RPMI8226 (cell line): ENCODE data around the gene TRNT1.

Experiments used
- DNase-seq: peaks from one replicate; pipeline ENCODE4 v3.0.0-alpha.2; 2015

TRNT1 gene

DNA sequence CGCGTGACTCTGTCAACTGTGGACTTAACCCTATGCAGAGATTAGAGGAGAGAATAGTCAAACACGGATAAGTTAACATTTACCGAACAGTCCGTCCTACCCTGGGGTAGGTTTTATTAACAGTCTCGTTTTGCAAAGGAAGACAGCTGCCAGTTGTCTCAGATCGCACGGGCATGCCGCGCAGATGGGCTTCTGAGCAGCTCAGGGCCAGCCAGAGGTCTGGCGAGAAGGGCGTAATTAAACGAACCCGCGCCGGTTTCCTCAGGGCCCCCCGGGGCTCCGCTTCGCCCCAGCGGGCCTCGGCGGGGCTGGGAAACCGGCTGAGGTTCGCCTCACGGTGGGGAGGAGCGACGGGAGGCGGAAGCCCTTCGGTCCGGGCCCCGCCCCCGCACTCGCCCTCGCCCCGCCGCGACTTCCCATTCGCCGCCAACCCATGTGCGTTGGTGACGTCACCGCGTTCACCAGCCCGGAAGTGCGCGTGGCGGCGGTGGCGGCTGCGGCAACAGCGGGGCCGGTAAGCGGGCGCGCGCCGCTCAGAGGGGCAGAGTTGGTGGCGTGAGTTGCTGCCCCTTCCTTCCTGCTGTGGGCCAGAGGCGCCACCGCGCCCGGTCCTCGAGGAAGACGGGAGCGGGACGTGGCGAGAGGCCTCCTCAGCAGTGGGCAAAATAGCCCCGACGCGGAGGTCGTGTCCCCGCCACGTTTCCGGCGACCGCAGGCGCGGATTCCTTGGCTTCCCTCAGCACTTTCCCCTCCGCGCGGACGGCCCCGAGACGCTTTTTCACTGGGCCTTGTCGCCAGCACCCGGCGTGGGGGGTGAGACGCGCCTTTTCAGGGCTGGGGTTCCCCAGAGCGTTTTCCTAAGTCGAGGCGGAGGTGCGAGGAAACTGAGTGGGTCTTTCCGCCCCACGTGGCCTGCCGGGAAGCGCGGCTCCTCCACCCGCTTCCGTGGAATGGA is at the start of gene TRNT1:
Gene TRNT1, plus strand, starts transcription at position 464 of the 955 bp plus-strand sequence. CDS start 2,101 bp downstream, outside the sequence.
- DNase-seq, result peak; percentile 96

DNA sequence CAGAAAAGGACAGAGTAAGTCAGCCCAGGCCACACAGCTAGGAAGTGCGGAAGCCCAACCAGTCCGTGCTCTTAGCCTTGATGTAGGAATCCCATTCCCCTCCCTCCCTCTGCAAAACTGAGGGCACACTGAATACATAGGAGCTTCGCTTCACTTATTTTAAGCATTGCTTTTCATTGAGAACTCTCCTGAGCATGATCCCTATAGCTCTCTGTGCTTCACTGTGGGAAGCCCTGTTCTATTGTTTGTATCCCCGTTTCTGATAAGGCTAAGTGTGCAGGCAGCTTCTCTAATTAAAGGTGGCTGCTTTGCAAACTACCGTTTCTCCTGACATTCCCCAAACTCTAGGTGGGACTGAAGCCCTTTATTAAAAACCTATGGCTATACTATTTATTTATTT is 46.4 kb upstream of the TRNT1 start:
- DNase-seq, result no peak

DNA sequence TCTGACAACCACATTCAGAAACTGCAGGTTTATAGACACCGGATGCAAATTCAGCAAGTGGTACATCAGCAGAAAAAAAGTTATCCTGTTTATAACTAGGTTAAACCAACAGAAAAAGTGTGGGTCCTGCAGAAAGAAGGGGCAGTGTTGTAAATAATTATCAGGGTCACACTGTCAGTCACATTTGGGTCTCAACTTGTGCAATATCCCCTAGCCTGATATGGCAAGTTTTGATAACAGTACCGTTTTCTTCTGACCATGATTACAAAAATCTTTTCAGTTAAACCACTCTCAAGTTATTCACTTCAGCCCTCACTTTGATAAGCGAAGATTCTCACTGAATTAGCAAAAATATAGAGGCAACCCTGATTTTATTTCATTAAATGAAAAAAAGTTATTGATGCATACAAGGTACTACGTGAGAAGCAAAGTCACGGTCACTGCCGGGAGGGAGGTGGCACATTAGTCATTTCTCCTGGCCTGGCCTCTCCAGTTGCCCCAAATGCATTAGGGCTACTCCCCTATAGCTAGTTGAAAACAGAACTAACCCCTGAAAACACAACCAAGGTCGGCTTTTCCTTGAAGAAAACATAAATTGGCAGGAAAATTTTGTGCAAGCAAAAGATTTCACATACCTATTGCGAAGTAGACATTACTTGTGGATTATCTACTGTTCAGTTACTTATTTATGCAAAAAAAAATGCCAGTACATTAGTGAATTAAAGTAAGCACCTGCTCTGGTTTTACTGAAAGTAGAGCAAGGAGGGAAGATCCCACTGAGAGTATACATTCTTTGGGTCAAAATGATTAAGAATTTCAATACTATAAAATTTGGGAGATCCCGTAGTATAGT is 45.1 kb upstream of the TRNT1 start:
- DNase-seq, result no peak

DNA sequence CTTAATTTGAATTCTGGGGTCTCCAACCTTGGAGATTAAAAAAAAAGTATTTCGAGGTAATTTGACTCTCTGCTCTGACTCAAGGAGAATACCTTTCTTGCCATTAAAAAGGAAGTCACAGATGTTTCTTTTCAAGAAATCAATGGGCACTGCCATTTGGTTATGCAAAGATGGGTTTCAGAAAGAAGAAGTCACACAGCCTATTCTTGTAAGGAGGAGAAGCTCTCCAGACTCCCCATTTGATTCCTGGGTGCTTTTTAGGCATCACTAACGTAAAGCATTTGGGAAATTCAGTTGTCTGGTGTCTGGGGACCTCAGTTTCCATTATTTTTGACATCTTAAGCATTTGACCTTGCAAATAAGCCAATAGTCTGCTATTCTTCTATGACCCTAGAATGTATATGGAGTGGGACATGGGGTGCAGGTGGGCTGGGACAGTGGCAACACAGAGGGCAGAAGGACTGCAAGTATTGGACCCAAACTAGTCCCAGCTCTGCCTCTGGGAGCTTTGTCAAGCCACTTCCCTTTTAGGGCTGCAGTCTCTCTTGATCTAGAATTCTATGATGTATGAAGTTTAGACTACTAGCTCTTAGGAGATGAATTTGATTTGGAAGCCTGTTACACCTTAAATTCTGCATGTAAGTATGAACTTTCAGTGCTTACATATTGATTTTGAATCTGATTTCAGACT is 44.4 kb upstream of the TRNT1 start:
- DNase-seq, result no peak

DNA sequence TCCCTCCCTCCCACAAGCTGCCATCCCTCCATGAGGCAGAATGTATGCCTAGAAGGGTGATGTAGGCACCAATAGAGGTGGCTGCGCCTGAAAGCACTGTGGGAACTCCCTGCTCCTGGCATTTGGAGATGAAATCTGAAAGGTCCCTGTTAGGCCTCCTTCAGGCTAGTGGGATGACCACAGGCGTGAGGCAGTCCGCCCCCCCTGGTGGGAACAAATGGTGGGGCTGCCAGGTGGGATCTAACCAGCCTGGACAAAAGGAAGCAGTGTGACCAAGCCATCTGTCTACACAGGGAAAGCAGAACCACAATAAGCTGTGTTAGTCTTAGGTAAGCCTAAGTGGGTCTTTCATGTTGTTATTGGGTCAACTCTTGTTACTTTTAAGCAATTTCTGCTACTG is 41.9 kb upstream of the TRNT1 start:
- no peak for DNase-seq

DNA sequence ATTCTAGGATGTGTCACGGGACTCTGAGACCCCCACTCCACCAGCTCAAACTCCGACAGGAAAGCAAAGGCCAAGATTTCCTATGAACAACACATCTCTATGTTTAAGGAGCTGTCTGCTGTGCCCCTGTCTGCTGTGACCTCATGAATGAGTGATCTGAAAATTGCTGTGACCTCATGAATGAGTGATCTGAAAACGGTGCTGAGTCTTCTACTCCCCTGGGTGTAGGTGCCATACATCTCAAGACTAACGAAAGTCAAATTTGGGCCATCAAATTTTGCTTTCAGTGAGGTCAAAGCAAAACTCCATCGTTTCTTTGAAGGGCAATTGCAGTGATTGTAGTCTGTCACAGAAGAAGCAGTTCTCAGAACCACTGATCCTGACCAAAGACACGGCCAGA is 41.0 kb upstream of the TRNT1 start:
- DNase-seq, result no peak

DNA sequence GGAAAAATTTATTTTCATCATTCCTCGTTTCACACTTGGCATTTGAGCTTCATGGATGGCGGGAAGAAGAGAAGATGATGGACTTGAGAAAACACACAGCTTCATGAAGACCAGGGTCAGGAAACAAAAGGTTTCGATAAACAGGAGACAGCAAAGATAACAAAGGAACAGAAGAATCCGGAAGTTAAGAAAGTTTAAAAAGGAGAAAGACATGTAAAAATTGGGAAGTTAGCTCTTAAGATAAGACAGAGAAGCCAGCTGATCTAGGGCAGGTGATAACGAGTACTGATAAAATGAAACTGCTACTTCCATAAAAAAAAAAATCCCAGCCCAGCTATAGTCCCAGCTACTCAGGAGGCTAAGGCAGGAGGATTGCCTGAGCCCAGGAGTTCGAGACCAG is 40.5 kb upstream of the TRNT1 start:
- DNase-seq, result no peak

DNA sequence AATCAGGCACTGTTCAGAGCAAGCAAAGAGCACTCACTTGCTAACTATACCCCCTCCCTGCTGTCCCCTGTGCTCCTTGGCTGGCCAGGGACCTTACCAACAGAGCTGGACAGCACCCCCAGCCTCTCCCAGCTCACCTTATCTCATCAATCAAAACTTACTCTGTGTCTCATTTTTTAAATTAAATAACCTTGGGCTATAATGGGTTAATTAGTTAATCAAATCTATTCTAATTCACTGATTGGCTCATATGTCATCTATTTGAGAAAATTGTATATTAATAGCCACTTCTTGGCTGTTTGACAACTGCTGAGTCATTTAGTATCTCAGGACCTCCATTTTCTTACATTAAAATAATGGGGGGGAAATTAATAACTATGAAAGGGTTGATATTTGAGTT is 39.5 kb upstream of the TRNT1 start:
- no peak for DNase-seq

DNA sequence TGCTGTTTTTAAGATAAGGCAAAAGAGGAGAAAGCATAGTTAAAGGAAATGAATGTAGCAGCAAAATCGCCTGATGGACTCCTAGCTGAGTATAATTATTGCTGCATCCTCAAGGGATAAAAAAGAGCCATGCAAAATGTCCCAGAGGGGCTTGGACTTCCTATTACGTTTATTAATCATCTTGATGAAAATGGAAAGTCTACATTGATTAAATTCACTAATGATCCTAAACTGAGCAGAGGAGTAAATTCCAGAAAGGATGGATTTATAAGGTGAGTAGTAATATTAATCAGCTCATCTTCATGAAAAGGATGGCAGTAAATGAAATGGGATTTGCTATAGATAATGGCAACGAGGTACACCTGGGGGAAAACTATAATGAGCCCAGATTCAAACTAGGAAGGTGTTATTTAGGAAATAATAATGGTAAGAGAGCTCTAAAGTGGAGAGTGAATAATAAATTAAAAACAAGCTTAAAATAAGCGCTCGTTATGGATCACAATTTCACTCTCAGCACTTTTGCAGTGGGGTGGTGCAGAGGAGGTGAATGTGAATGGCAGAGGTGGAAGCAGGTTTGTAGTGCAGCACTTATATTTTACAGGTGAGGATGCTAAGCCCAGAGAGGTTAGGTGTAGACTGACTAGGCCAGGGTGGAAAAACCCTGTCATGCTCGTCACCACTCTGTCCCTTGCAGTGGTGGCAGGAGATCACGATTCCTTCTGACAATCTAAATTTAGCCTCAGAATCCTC is 38.8 kb upstream of the TRNT1 start:
- peak; percentile 47 for DNase-seq

DNA sequence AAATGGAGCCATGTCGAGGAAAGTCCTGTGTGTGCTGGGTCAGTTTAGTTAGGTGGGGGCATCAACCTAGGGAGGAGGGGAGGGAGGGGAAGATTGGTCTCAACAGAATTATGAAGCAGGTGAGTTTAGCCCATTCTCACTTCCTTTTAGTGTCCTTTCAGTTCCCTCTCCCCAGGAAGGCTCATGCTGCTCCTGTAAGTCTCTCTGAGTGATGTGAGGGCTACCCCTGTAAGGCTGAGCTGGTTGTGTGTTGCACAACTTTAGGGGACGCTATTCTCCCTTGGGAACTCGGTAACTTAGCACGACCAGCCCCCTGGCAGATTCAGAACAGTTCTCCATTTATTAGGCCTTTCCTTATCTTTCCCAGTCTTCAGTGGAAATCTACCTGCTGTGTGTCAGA is 37.7 kb upstream of the TRNT1 start:
- peak; percentile 76 for DNase-seq

DNA sequence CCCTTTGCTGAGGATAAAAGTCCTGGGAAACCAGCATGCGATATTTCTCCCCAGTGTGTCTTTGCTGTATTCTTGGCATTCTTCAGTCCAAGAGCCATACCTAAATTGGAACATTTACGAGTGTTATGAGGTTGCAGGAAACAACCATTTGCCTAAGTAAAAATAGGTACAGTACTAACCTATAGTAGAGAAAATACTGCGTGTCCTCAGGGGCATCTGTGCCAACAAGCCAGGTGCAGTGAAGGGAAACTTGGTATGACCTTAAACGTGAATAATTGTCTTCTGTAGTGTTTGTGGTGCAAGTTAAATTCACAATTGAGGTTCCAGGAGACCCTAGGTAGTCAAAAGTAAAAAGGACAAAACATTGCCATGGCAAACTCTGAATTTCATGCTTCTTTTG is 28.8 kb upstream of the TRNT1 start:
- DNase-seq, result peak; percentile 33

DNA sequence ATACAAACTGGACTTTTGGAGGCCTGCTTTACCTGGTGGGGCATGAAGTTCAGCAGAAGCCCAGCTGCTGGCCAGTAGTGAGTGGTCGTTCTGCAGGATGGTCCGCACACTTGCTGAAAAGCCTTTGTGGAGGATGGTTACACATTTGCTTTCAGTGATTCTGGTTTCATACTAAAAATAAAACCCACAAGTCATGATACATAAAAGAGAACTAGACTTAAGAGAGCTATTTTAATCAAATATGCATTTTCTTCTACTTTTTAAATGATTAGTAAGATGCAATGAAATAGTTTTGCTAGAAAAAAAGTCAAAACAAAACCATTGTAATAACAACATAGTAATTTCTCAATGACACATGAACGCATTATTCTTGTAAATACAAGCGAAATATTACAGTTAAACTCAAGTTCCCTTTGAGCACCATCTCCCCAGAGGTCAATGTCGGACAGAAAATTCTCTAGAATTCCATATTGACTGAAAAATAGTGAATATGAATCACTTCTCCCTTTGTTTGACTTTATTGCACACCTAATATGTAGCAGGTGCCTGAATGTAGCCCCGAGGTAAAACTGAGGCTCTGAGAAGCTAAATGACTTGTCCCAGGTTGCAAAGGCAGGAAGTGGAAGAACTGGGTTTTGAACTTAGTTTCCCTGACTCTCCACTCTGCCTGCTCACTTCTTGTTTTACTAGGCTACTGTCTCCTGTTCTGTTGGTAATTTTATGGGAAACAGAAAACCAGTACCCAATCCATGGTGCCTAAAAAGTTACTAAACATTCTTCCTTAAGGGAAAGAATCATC is 24.9 kb upstream of the TRNT1 start:
- DNase-seq, result no peak

DNA sequence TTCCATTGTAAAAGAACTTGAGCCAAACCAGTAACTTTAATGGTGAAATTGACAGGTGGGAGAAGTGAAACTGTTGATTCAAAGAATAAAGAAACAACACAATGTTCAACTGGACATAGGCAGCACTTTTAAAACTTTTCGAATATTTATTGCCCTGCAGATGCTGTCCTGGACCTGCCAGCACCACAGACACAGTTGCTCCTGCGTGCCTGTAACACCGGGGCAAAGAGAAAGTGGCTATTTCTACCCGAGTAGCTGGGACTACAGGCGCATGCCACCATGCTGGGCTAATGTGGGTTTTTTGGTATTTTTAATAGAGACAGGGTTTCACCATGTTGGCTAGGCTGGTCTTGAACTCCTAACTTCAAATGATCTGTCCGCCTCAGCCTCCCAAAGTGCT is 24.0 kb upstream of the TRNT1 start:
- DNase-seq, result peak; percentile 52

DNA sequence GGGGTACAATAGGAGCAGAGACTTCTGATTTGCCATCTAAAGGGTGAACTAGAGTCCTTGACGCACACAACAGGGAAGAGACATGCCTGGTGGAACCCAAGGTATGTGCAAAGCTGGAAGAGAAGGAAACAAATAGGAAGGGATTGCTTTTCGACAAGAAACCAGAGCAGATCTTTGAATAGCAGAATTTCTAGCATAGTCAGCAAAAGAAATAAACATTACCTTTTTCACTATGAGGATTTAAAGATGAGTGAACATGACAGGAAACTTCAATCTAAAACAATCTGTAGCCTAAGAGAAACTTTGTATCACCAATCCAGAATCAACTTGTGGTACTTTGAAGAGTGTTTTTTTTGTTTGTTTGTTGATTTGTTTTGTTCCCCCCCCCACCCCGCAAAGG is 21.5 kb upstream of the TRNT1 start:
- no peak for DNase-seq

DNA sequence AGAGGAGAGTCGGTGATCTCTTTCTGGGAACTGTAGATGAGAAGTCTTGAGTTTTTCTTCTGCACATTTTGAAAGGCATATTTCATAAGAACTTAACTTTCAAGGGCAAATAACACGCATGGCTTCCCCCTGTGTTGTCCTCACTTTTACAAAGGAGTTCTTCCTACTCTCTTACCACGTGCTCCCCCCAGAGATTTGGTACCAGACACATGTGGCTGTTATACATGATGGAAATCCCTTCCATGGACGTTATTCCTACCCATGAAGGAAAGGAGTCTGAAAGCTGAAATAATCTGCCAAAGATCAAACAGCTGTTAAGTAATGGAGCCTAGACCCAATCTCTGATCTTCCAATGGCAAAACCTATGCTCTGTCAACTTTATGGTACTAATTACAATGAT is 20.9 kb upstream of the TRNT1 start:
- DNase-seq, result no peak

DNA sequence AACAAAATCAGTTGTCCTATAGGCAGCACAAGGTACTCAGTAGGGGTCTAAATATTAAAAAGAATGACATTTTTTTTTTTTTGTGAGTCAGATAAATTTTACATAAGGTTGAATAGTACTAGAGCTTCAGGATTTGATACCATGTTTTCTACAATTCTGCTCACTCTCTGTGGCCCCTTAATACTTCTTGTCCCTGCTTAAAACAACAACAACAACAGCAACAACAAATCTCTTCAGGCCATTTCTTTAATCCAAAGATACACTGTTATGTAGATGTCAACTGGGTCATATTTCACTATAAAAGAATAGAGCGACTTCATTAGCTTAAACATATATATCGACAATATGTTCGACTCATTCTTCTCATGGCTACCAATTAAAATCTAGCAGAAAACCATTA is 19.6 kb upstream of the TRNT1 start:
- no peak for DNase-seq

DNA sequence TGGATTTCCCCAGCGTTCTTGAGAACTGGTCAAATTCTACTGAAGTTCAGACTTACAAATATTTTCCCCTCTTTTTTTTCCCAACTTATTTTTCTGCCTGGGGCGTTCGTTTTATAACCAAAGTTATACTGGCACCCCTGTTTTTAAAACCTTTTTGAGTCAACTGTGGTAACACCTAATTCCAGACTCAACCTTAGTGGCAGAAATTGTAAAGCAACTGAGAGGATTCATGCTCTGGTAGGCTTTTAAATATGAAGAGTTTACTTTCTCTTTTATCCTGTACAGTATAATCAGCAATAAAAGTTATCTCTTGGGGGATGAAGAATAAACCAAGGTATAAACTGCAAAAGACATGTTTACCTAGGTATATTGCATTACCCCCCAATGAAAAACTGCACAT is 18.9 kb upstream of the TRNT1 start:
- no peak for DNase-seq

DNA sequence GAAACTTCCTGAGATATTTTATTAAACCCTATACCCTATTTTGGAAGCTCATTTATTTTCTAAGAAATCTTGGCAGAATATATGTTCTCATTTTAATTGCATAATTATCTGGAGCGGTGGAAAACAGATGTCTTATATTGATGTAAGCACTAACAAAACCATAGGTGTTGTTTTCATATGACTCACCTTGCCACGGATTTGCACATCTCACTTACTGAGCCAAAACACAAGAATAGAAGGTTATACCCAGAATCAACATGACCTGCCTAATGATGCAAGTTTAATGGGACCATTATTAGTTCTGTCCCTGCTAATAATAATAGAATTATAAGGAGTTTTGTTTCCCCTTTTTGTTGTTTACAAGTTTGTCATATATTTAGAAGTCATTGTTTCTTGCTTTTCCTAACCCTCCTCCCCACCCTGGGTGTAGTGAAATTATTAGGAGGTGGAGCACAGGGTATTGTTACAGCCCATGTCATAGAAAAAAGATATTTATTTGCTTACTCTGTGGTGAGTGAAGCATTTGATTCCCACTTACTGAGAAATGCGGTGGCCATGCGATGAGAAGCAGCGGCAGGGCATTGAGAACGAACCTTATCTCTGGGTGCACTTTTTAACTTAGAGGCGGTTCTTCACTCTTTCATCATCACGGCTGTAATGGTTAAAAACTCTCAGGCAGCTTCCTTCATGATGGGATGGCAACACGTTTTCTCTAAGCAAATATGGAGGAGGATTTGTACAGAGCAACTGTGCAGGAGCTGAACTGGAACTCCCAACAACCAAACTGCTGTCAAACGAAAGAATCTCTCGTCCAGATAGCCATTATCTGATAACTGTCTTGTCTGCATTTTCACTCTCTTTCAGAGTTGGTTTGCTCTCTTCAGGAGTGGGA is 17.1 kb upstream of the TRNT1 start:
- DNase-seq, result no peak

DNA sequence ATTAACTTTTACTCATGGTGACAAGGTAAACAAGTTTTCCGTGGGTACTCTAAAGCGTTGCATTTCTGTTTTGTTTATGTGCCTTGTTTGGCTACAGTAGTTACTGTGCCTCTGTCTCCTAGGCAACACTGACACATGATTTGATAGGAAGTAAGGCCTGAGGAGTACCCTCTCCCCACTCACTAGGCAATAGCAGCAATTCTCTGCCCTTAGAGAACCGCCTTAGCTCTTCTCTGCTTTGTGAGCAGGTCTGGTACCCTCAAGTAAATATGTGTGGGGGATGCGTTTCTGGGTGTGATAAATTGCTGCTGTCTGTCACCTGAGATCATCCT is 16.5 kb upstream of the TRNT1 start, which contains the start of gene IL5RA:
Gene IL5RA, minus strand, starts transcription at position 76 of the 332 bp plus-strand sequence. CDS start 5,390 bp downstream, outside the sequence.
- DNase-seq, result peak; percentile 51

DNA sequence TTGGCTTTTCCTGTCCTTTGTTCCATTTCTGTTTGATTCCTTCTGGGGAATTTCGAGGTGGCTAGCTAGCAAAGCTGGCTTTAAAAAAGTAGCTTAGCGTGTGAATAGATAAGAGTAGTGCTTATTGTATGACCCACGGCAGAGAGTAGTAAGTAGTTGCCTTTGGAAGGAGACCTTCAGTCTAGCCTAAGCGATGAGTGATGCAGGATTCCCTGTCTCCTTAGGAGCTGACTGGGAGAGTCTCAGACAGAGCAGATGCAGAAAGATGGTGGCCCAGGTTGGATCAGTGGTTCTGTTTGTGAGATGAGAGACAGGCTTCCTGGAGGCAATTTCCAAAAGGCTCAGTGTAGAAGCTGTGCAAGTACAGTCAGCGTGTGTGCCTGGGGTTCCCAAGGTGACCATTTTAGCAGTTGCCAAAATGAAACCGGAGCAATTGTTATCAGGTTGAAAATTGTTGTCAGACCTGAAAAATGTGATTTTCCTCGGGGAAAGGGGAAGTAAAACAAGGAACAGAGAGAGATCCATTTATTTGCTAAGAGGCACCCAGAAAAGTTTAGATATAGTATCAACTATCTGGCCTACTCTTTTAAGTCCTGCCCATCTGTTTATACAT is 15.9 kb upstream of the TRNT1 start:
- DNase-seq, result peak; percentile 45
